PC-3 (cell line): ENCODE results near the gene KLHL6. TPM values are rescaled to one million over a fixed set of nuclear protein-coding genes. Genes with fewer than 3 reads are reported as not detected.
A peak's percentile ranks its signal among the peaks of the same experiment; 100 is the strongest.

Experiments
- ATAC-seq: fragments of 200-7000 bp; cut with Tn5 transposase; 2 replicates; pipeline ENCODE4 v1.9.1; 2020; ENCODE audit warnings: mild to moderate bottlenecking, moderate library complexity
- BruUV-seq: library from RNA; stranded (reverse); fragments of 400-500 nt; replicated peaks from 2 replicates; lab custom pipeline; 2021; lab: Mats Ljungman, UMichigan
- CTCF ChIA-PET: fragments of 300-600 bp; sonication (Branson Sonifier 250); formaldehyde crosslinking; loops from one replicate; lab custom pipeline; 2022; ENCODE audit warnings: antibody characterized with exemption; lab: Charles Lee
- POLR2A ChIA-PET: fragments of 300-600 bp; sonication (Branson Sonifier 250); formaldehyde crosslinking; loops from one replicate; lab custom pipeline; 2022; ENCODE audit warnings: antibody characterized with exemption; ENCODE audit not compliant: unreplicated experiment; lab: Charles Lee
- DNase-seq: peaks from one replicate; pipeline ENCODE4 v3.0.0-alpha.2; 2015
- H2AFZ ChIP-seq: fragments of 300-600 bp; sonication (generic); 2 replicates; pipeline ENCODE4 v1.6.0; 2016; ENCODE audit warnings: antibody characterized with exemption, low read length
- H3F3A ChIP-seq: fragments of 300-600 bp; sonication (generic); one replicate; pipeline ENCODE4 v1.6.0; 2017; ENCODE audit warnings: antibody characterized with exemption, low read length, control low read depth, mild to moderate bottlenecking; ENCODE audit not compliant: unreplicated experiment
- H3K27ac ChIP-seq: fragments of 300-600 bp; sonication (generic); 2 replicates; pipeline ENCODE4 v1.5.1; 2016; ENCODE audit warnings: mild to moderate bottlenecking, low read length
- H3K27me3 ChIP-seq: fragments of 300-600 bp; sonication (generic); 2 replicates; pipeline ENCODE4 v1.6.1; 2016; ENCODE audit warnings: low read length, mixed read lengths
- H3K36me3 ChIP-seq: fragments of 300-600 bp; sonication (generic); 2 replicates; pipeline ENCODE4 v1.6.1; 2016; ENCODE audit warnings: low read depth, mixed run types, low read length, mixed read lengths
- H3K4me1 ChIP-seq: fragments of 300-600 bp; sonication (generic); 2 replicates; pipeline ENCODE4 v1.5.1; 2016; ENCODE audit warnings: low read length; ENCODE audit not compliant: insufficient read depth
- H3K4me2 ChIP-seq: fragments of 300-600 bp; sonication (generic); 2 replicates; pipeline ENCODE4 v1.6.0; 2016; ENCODE audit warnings: low read length
- H3K4me3 ChIP-seq: fragments of 300-600 bp; sonication (generic); 2 replicates; pipeline ENCODE4 v1.5.1; 2016; ENCODE audit warnings: mild to moderate bottlenecking, low read length, mixed read lengths
- H3K79me2 ChIP-seq: fragments of 300-600 bp; sonication (generic); 2 replicates; pipeline ENCODE4 v1.6.1; 2017; ENCODE audit warnings: low read length, mixed read lengths
- H3K9ac ChIP-seq: fragments of 300-600 bp; sonication (generic); 2 replicates; pipeline ENCODE4 v1.6.0; 2016; ENCODE audit warnings: mild to moderate bottlenecking, low read length
- H3K9me2 ChIP-seq: fragments of 300-600 bp; sonication (generic); replicated peaks from 2 replicates; pipeline ENCODE4 v1.6.1; 2016; ENCODE audit warnings: mixed run types, low read length, mixed read lengths
- H3K9me3 ChIP-seq: fragments of 300-600 bp; sonication (generic); 2 replicates; pipeline ENCODE4 v1.6.1; 2016; ENCODE audit warnings: low read length, mixed read lengths
- H4K20me1 ChIP-seq: fragments of 300-600 bp; sonication (generic); 2 replicates; pipeline ENCODE4 v1.6.1; 2016; ENCODE audit warnings: low read length, mixed read lengths
- EZH2 ChIP-seq: fragments of 300-600 bp; sonication (generic); IDR thresholded peaks from one replicate; pipeline ENCODE4 v1.6.1; 2017; ENCODE audit warnings: antibody characterized with exemption, mild to moderate bottlenecking, low read length; ENCODE audit not compliant: unreplicated experiment
- EZH2phosphoT487 ChIP-seq: fragments of 300-600 bp; sonication (generic); IDR thresholded peaks from 2 replicates; pipeline ENCODE4 v1.6.1; 2018; ENCODE audit warnings: mild to moderate bottlenecking, antibody characterized with exemption, low read length, borderline replicate concordance
- intact Hi-C: fragments of 100-400 bp; cut with micrococcal nuclease; formaldehyde crosslinking; loops from 2 replicates; pipeline ENCODE4 v1.9.0; 2023
- total RNA-seq: library from RNA; depleted of rRNA; stranded (reverse); fragments of >200 nt; gene quantifications from 2 replicates; pipeline ENCODE4 v1.2.3, GENCODE V29; 2014
- TF ChIP-seq, protein P1 (sequence below): fragments of 300-600 bp; sonication (generic); conservative IDR thresholded peaks from 2 replicates; pipeline ENCODE4 v1.5.1; 2017; ENCODE audit warnings: antibody characterized with exemption, low read depth, mild to moderate bottlenecking, low read length

Gene KLHL6
- total RNA-seq, 1 experiment from 2014 or later: not detected

GRCh38 chr3:183594636-183595035 lies 39.1 kb upstream of the KLHL6 start:
- Histone ChIP-seq H3K9me2 (no peaks in the 10 kb centered on the region), H3K4me1 (no peaks in the 10 kb centered on the region), H3K4me2 (no peak overlapping the region), H3K27ac (no peak overlapping the region), H3F3A (no peaks in the 10 kb centered on the region), H3K36me3 (no peaks in the 10 kb centered on the region), H3K27me3 (no peaks in the 10 kb centered on the region), H3K4me3 (no peak overlapping the region), H3K9me3 (0 out of 2 replicates have a peak, but pooled peaks cover 12% of the 10 kb centered on the region), H4K20me1 (no peaks in the 10 kb centered on the region), H3K79me2 (no peaks in the 10 kb centered on the region), H2AFZ (no peak overlapping the region), H3K9ac (no peak overlapping the region)
- CTCF ChIA-PET: no interaction called here
- intact Hi-C loops: no loop called here
- no peak for DNase-seq
- ATAC-seq: no peak
- TF ChIP-seq EZH2 (no peak), EZH2phosphoT487 (no peak)
- TF ChIP-seq, protein P1, sequence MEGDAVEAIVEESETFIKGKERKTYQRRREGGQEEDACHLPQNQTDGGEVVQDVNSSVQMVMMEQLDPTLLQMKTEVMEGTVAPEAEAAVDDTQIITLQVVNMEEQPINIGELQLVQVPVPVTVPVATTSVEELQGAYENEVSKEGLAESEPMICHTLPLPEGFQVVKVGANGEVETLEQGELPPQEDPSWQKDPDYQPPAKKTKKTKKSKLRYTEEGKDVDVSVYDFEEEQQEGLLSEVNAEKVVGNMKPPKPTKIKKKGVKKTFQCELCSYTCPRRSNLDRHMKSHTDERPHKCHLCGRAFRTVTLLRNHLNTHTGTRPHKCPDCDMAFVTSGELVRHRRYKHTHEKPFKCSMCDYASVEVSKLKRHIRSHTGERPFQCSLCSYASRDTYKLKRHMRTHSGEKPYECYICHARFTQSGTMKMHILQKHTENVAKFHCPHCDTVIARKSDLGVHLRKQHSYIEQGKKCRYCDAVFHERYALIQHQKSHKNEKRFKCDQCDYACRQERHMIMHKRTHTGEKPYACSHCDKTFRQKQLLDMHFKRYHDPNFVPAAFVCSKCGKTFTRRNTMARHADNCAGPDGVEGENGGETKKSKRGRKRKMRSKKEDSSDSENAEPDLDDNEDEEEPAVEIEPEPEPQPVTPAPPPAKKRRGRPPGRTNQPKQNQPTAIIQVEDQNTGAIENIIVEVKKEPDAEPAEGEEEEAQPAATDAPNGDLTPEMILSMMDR: no peak
- no TSS peak for BruUV-seq
- POLR2A ChIA-PET: no interaction called here

GRCh38 chr3:183592821-183593220 lies 37.3 kb upstream of the KLHL6 start:
- Histone ChIP-seq H3K4me2 (no peak overlapping the region), H3F3A (no peaks in the 10 kb centered on the region), H3K4me1 (no peaks in the 10 kb centered on the region), H3K27me3 (0 out of 2 replicates have a peak, but pooled peaks cover 3% of the 10 kb centered on the region), H3K9ac (no peak overlapping the region), H3K27ac (no peak overlapping the region), H3K9me2 (no peaks in the 10 kb centered on the region), H2AFZ (no peak overlapping the region), H3K36me3 (no peaks in the 10 kb centered on the region), H4K20me1 (no peaks in the 10 kb centered on the region), H3K9me3 (0 out of 2 replicates have a peak, but pooled peaks cover 5% of the 10 kb centered on the region), H3K4me3 (no peak overlapping the region), H3K79me2 (no peaks in the 10 kb centered on the region)
- DNase-seq (no peak), ATAC-seq (no peak)
- BruUV-seq: no TSS peak
- POLR2A ChIA-PET: no interaction called here
- CTCF ChIA-PET: no interaction called here
- intact Hi-C loops: loop anchor here (1.0 kb wide), 1 partner anchor 124 kb away; no protein-coding TSS in a partner anchor
- TF ChIP-seq EZH2 (no peak), EZH2phosphoT487 (no peak)
- TF ChIP-seq, protein P1: no peak

DNA sequence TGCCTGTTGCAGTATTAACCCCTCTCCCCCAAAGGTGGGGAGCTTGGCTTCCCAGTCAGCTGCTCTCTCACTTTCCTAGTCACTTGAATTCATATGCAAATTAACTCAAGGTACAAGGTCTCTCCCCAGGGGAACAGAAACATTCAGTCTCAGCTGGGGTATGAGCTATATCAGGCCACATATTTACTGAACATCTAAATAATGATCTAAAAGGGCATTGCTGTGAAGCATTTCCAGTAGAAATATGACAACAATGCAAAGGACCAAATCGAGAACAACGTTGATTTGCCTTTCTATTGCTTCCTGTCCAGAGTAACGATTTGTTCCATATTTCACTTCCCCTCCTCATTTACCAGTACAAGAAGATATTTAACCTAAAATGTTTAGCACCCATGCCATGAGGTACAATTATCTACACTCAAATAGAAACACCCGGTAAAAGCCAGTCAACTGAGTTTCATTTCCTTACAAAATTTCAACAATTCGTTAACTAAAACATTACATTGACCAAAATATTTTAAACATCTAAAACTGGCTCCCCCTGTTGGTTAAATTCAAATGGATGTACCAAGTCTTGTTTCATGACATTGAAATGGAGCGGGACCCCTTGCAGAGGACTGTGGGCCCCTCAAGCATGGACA lies 36.5 kb upstream of the KLHL6 start:
- Histone ChIP-seq H3K27ac (no peak overlapping the region), H3K9ac (no peak overlapping the region), H2AFZ (no peak overlapping the region), H3F3A (no peaks in the 10 kb centered on the region), H3K4me2 (no peak overlapping the region), H4K20me1 (no peaks in the 10 kb centered on the region), H3K36me3 (no peaks in the 10 kb centered on the region), H3K27me3 (0 out of 2 replicates have a peak, but pooled peaks cover 3% of the 10 kb centered on the region), H3K9me3 (no peaks in the 10 kb centered on the region), H3K4me1 (no peaks in the 10 kb centered on the region), H3K4me3 (no peak overlapping the region), H3K79me2 (no peaks in the 10 kb centered on the region), H3K9me2 (no peaks in the 10 kb centered on the region)
- ATAC-seq (no peak), DNase-seq (peak; percentile 29)
- ChIA-PET POLR2A (no interaction called here), CTCF (no interaction called here)
- intact Hi-C loops: loop anchor here (1.0 kb wide), 1 partner anchor 123 kb away; no protein-coding TSS in a partner anchor
- no TSS peak for BruUV-seq
- TF ChIP-seq EZH2phosphoT487 (no peak), EZH2 (no peak)
- TF ChIP-seq, protein P1: peak; percentile 67
